ENCODE measurements around the gene ZFP42.

ZFP42 gene

DNA sequence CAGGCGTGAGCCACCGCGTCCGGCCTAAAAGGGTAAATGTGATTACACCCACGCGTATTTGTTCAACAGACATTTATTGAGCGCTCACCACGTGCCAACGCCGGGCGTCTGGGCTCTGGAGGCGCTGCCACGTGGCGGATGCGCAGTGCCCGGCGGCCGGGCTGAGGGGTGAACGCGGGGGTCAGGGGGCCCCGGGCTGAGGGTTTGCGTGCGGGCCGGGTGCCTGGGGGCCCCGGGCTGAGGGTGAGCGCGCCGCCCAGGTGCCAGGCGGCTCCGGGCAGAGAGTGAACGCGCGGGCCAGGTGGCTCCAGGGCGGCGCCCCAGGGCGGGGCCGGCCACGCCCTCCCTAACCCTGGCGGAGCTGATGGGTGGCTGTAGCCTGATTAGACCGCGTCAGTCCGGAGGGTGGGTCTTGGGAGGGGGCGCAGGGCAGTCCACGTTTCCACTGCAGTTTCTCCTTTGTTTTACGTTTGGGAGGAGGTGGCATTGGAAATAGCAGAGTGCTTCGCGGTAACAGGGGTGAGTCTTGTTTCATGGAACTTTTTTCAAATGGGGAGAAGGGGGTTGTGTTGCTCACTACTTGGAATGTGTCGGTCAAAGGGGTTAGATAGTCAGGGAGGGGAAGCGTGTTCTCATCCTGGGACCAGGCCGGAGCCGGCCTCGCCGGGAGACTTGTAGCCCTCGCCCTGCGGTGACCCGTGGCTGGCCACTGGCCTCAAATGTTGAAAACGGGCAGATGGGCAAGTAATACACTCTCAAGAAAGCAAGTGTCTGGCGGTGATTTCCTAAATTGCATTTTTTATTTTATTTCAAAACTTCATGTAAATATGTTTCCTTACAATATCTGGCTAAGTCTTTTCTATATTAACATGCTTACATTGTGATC, at the start of gene ZFP42:
Gene ZFP42, plus strand, starts transcription at position 450 of the 886 bp plus-strand sequence. CDS start 7,037 bp downstream, outside the sequence.
- no peaks in the 10 kb centered on the region for H3F3A ChIP-seq (ENCODE audit: insufficient read depth, low read length)
- no peaks in the 10 kb centered on the region for H3K79me2 ChIP-seq (ENCODE audit: low read length)
- no peaks in the 10 kb centered on the region for H4K20me1 ChIP-seq (ENCODE audit: insufficient read depth, low read length)
- H3K4me1 ChIP-seq (ENCODE audit: low read length), result no peaks in the 10 kb centered on the region
- no peaks in the 10 kb centered on the region for H3K9me3 ChIP-seq (replicated peaks; ENCODE audit: insufficient read depth, low read length)
- H2AFZ ChIP-seq (ENCODE audit: low read length), result no peak within 1 kb of the TSS
- TF ChIP-seq EZH2phosphoT487 (IDR thresholded peaks at IDR 0.05; ENCODE audit: low read length) (no peak), EZH2 (optimal IDR thresholded peaks at IDR 0.05; ENCODE audit: low read depth, low read length) (no peak)
- TF ChIP-seq, protein P1, sequence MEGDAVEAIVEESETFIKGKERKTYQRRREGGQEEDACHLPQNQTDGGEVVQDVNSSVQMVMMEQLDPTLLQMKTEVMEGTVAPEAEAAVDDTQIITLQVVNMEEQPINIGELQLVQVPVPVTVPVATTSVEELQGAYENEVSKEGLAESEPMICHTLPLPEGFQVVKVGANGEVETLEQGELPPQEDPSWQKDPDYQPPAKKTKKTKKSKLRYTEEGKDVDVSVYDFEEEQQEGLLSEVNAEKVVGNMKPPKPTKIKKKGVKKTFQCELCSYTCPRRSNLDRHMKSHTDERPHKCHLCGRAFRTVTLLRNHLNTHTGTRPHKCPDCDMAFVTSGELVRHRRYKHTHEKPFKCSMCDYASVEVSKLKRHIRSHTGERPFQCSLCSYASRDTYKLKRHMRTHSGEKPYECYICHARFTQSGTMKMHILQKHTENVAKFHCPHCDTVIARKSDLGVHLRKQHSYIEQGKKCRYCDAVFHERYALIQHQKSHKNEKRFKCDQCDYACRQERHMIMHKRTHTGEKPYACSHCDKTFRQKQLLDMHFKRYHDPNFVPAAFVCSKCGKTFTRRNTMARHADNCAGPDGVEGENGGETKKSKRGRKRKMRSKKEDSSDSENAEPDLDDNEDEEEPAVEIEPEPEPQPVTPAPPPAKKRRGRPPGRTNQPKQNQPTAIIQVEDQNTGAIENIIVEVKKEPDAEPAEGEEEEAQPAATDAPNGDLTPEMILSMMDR (IDR thresholded peaks at IDR 0.05; ENCODE audit: low read length), result no peak
- no peaks in the 10 kb centered on the region for H3K36me3 ChIP-seq (replicated peaks; ENCODE audit: insufficient read depth, low read length)
- no peak within 1 kb of the TSS for H3K4me2 ChIP-seq (ENCODE audit: low read depth, low read length)
- H3K9me2 ChIP-seq (replicated peaks; ENCODE audit: insufficient read depth, low read length), result no peaks in the 10 kb centered on the region
- no peak within 1 kb of the TSS for H3K9ac ChIP-seq (ENCODE audit: low read length)
- DNase-seq, result no peak
- H3K4me3 ChIP-seq (ENCODE audit: low read length), result no peak within 1 kb of the TSS
- no peak within 1 kb of the TSS for H3K27ac ChIP-seq (ENCODE audit: low read length)
- H3K27me3 ChIP-seq (replicated peaks; ENCODE audit: insufficient read depth, low read length), result no peaks in the 10 kb centered on the region

DNA sequence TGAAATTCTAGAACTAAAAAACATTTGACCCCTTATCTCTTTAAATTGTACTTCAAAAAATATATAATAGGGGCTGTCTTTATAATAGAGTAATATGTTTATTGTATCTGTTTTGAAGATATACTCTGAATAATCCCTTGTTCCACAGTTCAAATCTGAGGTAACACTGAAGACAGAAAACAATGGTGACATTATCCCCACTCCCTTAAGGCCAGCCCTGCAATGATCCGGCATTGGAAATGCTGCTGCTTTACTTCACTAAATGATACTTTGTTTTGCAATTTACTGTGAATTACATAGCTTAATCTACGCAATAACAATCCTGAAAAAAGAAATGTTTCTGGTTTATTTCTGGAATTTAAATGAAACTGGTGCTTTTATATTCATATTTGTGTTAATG, 34.4 kb upstream of the ZFP42 start:
- Histone ChIP-seq H3K9ac (ENCODE audit: low read length) (no peak overlapping the region), H3K27ac (ENCODE audit: low read length) (no peak overlapping the region), H3K27me3 (replicated peaks; ENCODE audit: insufficient read depth, low read length) (no peaks in the 10 kb centered on the region), H3K4me2 (ENCODE audit: low read depth, low read length) (no peak overlapping the region), H3K4me3 (ENCODE audit: low read length) (no peak overlapping the region), H3K79me2 (ENCODE audit: low read length) (no peaks in the 10 kb centered on the region), H2AFZ (ENCODE audit: low read length) (no peak overlapping the region), H3K36me3 (replicated peaks; ENCODE audit: insufficient read depth, low read length) (no peaks in the 10 kb centered on the region), H4K20me1 (ENCODE audit: insufficient read depth, low read length) (no peaks in the 10 kb centered on the region), H3K9me2 (replicated peaks; ENCODE audit: insufficient read depth, low read length) (no peaks in the 10 kb centered on the region), H3K9me3 (replicated peaks; ENCODE audit: insufficient read depth, low read length) (no peaks in the 10 kb centered on the region), H3F3A (ENCODE audit: insufficient read depth, low read length) (no peaks in the 10 kb centered on the region), H3K4me1 (ENCODE audit: low read length) (no peaks in the 10 kb centered on the region)
- DNase-seq, result no peak
- TF ChIP-seq EZH2phosphoT487 (IDR thresholded peaks at IDR 0.05; ENCODE audit: low read length) (no peak), EZH2 (optimal IDR thresholded peaks at IDR 0.05; ENCODE audit: low read depth, low read length) (no peak)
- TF ChIP-seq, protein P1 (IDR thresholded peaks at IDR 0.05; ENCODE audit: low read length), result no peak

DNA sequence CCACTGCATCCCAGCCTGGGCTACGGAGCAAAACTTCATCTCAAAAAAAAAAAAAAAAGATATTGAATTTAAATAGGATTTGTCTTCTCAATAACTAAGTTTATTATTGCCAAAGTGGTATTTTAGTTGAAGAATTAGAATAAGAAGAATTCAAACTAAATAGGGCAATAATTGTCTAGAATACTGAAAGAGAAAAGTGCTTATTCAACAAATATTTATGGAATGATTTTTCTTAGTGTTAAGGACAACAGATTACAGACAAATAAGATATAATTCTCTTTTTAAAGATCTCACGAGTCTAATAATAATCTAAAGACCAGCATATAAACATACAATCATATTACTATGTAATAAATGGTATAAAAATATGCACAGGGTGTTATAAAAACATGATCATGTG, 33.6 kb upstream of the ZFP42 start:
- H3K4me2 ChIP-seq (ENCODE audit: low read depth, low read length), result no peak overlapping the region
- H3K9me3 ChIP-seq (replicated peaks; ENCODE audit: insufficient read depth, low read length), result no peaks in the 10 kb centered on the region
- TF ChIP-seq, protein P1 (IDR thresholded peaks at IDR 0.05; ENCODE audit: low read length), result no peak
- TF ChIP-seq EZH2 (optimal IDR thresholded peaks at IDR 0.05; ENCODE audit: low read depth, low read length) (no peak), EZH2phosphoT487 (IDR thresholded peaks at IDR 0.05; ENCODE audit: low read length) (no peak)
- H3K27me3 ChIP-seq (replicated peaks; ENCODE audit: insufficient read depth, low read length), result no peaks in the 10 kb centered on the region
- H3K36me3 ChIP-seq (replicated peaks; ENCODE audit: insufficient read depth, low read length), result no peaks in the 10 kb centered on the region
- DNase-seq, result no peak
- no peaks in the 10 kb centered on the region for H3F3A ChIP-seq (ENCODE audit: insufficient read depth, low read length)
- H3K27ac ChIP-seq (ENCODE audit: low read length), result no peak overlapping the region
- no peaks in the 10 kb centered on the region for H3K9me2 ChIP-seq (replicated peaks; ENCODE audit: insufficient read depth, low read length)
- no peaks in the 10 kb centered on the region for H4K20me1 ChIP-seq (ENCODE audit: insufficient read depth, low read length)
- H3K79me2 ChIP-seq (ENCODE audit: low read length), result no peaks in the 10 kb centered on the region
- no peaks in the 10 kb centered on the region for H3K4me1 ChIP-seq (ENCODE audit: low read length)
- H3K9ac ChIP-seq (ENCODE audit: low read length), result no peak overlapping the region
- no peak overlapping the region for H3K4me3 ChIP-seq (ENCODE audit: low read length)
- no peak overlapping the region for H2AFZ ChIP-seq (ENCODE audit: low read length)
